ENCODE data around the gene KCND3.

Gene KCND3

GRCh38 chr1:111834956-111835355 is 154.5 kb downstream of the KCND3 start:
- Histone ChIP-seq H3K36me3 (ENCODE audit: control insufficient read depth in 4 of 4, insufficient read depth in 4 of 4, low read length in 3 of 4) (no peaks in the 10 kb centered on the region), H3K27me3 (replicated peaks in 2 of 5; ENCODE audit: control insufficient read depth in 4 of 5, insufficient read depth in 5 of 5, low read length in 4 of 5) (peaks cover 0 to 9% (median 0%) of the 10 kb centered on the region in 5 experiments), H3K4me3 (ENCODE audit: control insufficient read depth in 1 of 7, extremely low read depth in 1 of 7, insufficient read depth in 4 of 7, low read depth in 2 of 7, low read length in 6 of 7) (no peak overlapping the region), H3K4me1 (ENCODE audit: control extremely low read depth in 1 of 4, control insufficient read depth in 4 of 4, insufficient read depth in 4 of 4, low read length in 3 of 4) (no peaks in the 10 kb centered on the region), H3K9me3 (ENCODE audit: control extremely low read depth in 1 of 5, control insufficient read depth in 4 of 5, insufficient read depth in 2 of 5, low read depth in 1 of 5, low read length in 4 of 5) (peaks cover 0 to 2% (median 0%) of the 10 kb centered on the region in 5 experiments), H3K27ac (ENCODE audit: insufficient read depth in 1 of 2, low read depth in 1 of 2, low read length in 2 of 2, poor library complexity in 1 of 2, severe bottlenecking in 2 of 2) (no peak overlapping the region)
- no peak for DNase-seq
- POLR2A ChIA-PET: no interaction called here
- 96% methylated on average over 2 of the region's 5 CpGs for WGBS (ENCODE audit: insufficient coverage)
- CTCF ChIA-PET: no interaction called here

- Histone ChIP-seq H3K4me3 (ENCODE audit: control insufficient read depth in 1 of 7, extremely low read depth in 1 of 7, insufficient read depth in 4 of 7, low read depth in 2 of 7, low read length in 6 of 7) (no peak overlapping the region), H3K36me3 (ENCODE audit: control insufficient read depth in 4 of 4, insufficient read depth in 4 of 4, low read length in 3 of 4) (no peaks in the 10 kb centered on the region), H3K9me3 (ENCODE audit: control extremely low read depth in 1 of 5, control insufficient read depth in 4 of 5, insufficient read depth in 2 of 5, low read depth in 1 of 5, low read length in 4 of 5) (peaks cover 0 to 2% (median 0%) of the 10 kb centered on the region in 5 experiments), H3K27ac (ENCODE audit: insufficient read depth in 1 of 2, low read depth in 1 of 2, low read length in 2 of 2, poor library complexity in 1 of 2, severe bottlenecking in 2 of 2) (no peak overlapping the region), H3K4me1 (ENCODE audit: control extremely low read depth in 1 of 4, control insufficient read depth in 4 of 4, insufficient read depth in 4 of 4, low read length in 3 of 4) (no peaks in the 10 kb centered on the region), H3K27me3 (replicated peaks in 2 of 5; ENCODE audit: control insufficient read depth in 4 of 5, insufficient read depth in 5 of 5, low read length in 4 of 5) (peaks cover 0 to 14% (median 0%) of the 10 kb centered on the region in 5 experiments)
- peak in 2 of 3 donors; percentile 1 to 2 for DNase-seq
- CTCF ChIA-PET: no interaction called here
- POLR2A ChIA-PET: no interaction called here
- 100% methylated on average over 2 of the region's 4 CpGs for WGBS (ENCODE audit: insufficient coverage)
Observed at GRCh38 chr1:111833334-111833733, 156.1 kb downstream of the KCND3 start.

DNA sequence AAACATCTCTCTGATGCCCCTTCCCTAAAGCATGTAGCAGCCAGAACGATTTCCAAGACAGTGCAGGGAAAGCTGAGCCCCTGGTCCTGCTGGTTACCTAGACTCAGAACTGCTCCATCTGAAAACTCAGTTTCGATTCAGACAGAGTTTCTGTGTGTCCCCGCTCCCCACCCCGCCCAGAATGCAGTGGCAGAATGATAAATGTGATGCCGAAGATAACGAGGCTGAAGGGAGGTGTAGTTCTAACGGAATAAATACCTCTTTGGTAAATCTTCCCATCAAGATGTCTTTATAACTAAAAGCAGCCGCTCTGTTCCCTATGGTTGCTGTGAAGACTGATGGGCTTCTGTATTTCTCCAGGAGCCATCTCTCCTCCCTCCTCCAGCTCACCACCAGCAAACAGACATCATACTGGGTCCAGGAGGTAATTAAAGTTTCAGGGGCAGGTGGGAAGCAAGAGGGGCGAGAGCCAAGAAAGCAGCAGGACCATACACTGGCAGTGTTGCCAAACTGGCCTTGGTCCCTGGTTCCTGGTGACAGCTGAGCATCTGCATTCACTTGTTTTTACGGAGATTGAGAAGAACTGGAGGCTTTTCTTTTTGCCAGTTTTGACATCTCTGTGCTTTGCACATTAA is 156.8 kb downstream of the KCND3 start:
- Histone ChIP-seq H3K9me3 (ENCODE audit: control extremely low read depth in 1 of 5, control insufficient read depth in 4 of 5, insufficient read depth in 2 of 5, low read depth in 1 of 5, low read length in 4 of 5) (peaks cover 0 to 2% (median 0%) of the 10 kb centered on the region in 5 experiments), H3K27me3 (replicated peaks in 2 of 5; ENCODE audit: control insufficient read depth in 4 of 5, insufficient read depth in 5 of 5, low read length in 4 of 5) (peaks cover 0 to 18% (median 0%) of the 10 kb centered on the region in 5 experiments), H3K4me3 (ENCODE audit: control insufficient read depth in 1 of 7, extremely low read depth in 1 of 7, insufficient read depth in 4 of 7, low read depth in 2 of 7, low read length in 6 of 7) (no peak overlapping the region), H3K36me3 (ENCODE audit: control insufficient read depth in 4 of 4, insufficient read depth in 4 of 4, low read length in 3 of 4) (no peaks in the 10 kb centered on the region), H3K4me1 (ENCODE audit: control extremely low read depth in 1 of 4, control insufficient read depth in 4 of 4, insufficient read depth in 4 of 4, low read length in 3 of 4) (no peaks in the 10 kb centered on the region), H3K27ac (ENCODE audit: insufficient read depth in 1 of 2, low read depth in 1 of 2, low read length in 2 of 2, poor library complexity in 1 of 2, severe bottlenecking in 2 of 2) (no peak overlapping the region)
- POLR2A ChIA-PET: no interaction called here
- WGBS (ENCODE audit: insufficient coverage): 81% methylated on average over 10 of the region's 10 CpGs
- CTCF ChIA-PET: no interaction called here
- DNase-seq: no peak

GRCh38 chr1:111831153-111831552 is 158.3 kb downstream of the KCND3 start:
- H3K36me3 ChIP-seq (ENCODE audit: control insufficient read depth in 4 of 4, insufficient read depth in 4 of 4, low read length in 3 of 4): no peaks in the 10 kb centered on the region
- CTCF ChIA-PET: no interaction called here
- peaks cover 0 to 24% (median 2%) of the 10 kb centered on the region in 5 experiments for H3K27me3 ChIP-seq (replicated peaks in 2 of 5; ENCODE audit: control insufficient read depth in 4 of 5, insufficient read depth in 5 of 5, low read length in 4 of 5)
- peaks cover 0 to 2% (median 0%) of the 10 kb centered on the region in 5 experiments for H3K9me3 ChIP-seq (ENCODE audit: control extremely low read depth in 1 of 5, control insufficient read depth in 4 of 5, insufficient read depth in 2 of 5, low read depth in 1 of 5, low read length in 4 of 5)
- H3K4me1 ChIP-seq (ENCODE audit: control extremely low read depth in 1 of 4, control insufficient read depth in 4 of 4, insufficient read depth in 4 of 4, low read length in 3 of 4): no peaks in the 10 kb centered on the region
- no peak overlapping the region for H3K27ac ChIP-seq (ENCODE audit: insufficient read depth in 1 of 2, low read depth in 1 of 2, low read length in 2 of 2, poor library complexity in 1 of 2, severe bottlenecking in 2 of 2)
- no CpG with 5 or more reads among the region's 1 CpG for WGBS (ENCODE audit: insufficient coverage)
- no peak for DNase-seq
- POLR2A ChIA-PET: no interaction called here
- H3K4me3 ChIP-seq (ENCODE audit: control insufficient read depth in 1 of 7, extremely low read depth in 1 of 7, insufficient read depth in 4 of 7, low read depth in 2 of 7, low read length in 6 of 7): no peak overlapping the region

GRCh38 chr1:111827946-111828345 is 161.5 kb downstream of the KCND3 start:
- Histone ChIP-seq H3K9me3 (ENCODE audit: control extremely low read depth in 1 of 5, control insufficient read depth in 4 of 5, insufficient read depth in 2 of 5, low read depth in 1 of 5, low read length in 4 of 5) (peaks cover 0 to 4% (median 0%) of the 10 kb centered on the region in 5 experiments), H3K27me3 (replicated peaks in 2 of 5; ENCODE audit: control insufficient read depth in 4 of 5, insufficient read depth in 5 of 5, low read length in 4 of 5) (peaks cover 0 to 24% (median 2%) of the 10 kb centered on the region in 5 experiments), H3K27ac (ENCODE audit: insufficient read depth in 1 of 2, low read depth in 1 of 2, low read length in 2 of 2, poor library complexity in 1 of 2, severe bottlenecking in 2 of 2) (no peak overlapping the region), H3K4me1 (ENCODE audit: control extremely low read depth in 1 of 4, control insufficient read depth in 4 of 4, insufficient read depth in 4 of 4, low read length in 3 of 4) (no peaks in the 10 kb centered on the region), H3K4me3 (ENCODE audit: control insufficient read depth in 1 of 7, extremely low read depth in 1 of 7, insufficient read depth in 4 of 7, low read depth in 2 of 7, low read length in 6 of 7) (no peak overlapping the region), H3K36me3 (ENCODE audit: control insufficient read depth in 4 of 4, insufficient read depth in 4 of 4, low read length in 3 of 4) (no peaks in the 10 kb centered on the region)
- 91% methylated on average over 4 of the region's 6 CpGs for WGBS (ENCODE audit: insufficient coverage)
- ChIA-PET CTCF (no interaction called here), POLR2A (no interaction called here)
- no peak for DNase-seq

DNA sequence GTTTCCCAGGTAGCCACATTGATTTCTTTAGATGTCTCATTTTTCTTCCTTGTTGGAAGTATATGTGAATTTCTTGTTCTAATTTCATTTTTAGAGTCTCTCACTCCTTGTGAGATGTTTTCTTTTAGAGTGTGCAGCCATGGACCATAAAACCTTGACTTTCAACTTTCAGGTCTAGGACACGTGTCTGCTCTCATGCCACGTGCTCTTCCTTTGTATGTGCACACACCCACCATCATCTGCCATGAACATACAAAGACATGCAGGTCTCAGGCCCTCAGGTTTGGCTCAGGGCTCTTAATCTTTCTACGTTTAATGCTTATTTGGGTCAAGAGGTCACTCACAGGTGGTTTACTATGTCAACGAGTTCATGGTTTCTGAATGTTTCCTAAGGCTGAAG is 163.2 kb downstream of the KCND3 start:
- ChIA-PET CTCF (no interaction called here), POLR2A (no interaction called here)
- Histone ChIP-seq H3K27me3 (replicated peaks in 2 of 5; ENCODE audit: control insufficient read depth in 4 of 5, insufficient read depth in 5 of 5, low read length in 4 of 5) (peaks cover 0 to 29% (median 2%) of the 10 kb centered on the region in 5 experiments), H3K4me3 (ENCODE audit: control insufficient read depth in 1 of 7, extremely low read depth in 1 of 7, insufficient read depth in 4 of 7, low read depth in 2 of 7, low read length in 6 of 7) (no peak overlapping the region), H3K9me3 (ENCODE audit: control extremely low read depth in 1 of 5, control insufficient read depth in 4 of 5, insufficient read depth in 2 of 5, low read depth in 1 of 5, low read length in 4 of 5) (peaks cover 0 to 3% (median 0%) of the 10 kb centered on the region in 5 experiments), H3K4me1 (ENCODE audit: control extremely low read depth in 1 of 4, control insufficient read depth in 4 of 4, insufficient read depth in 4 of 4, low read length in 3 of 4) (no peaks in the 10 kb centered on the region), H3K27ac (ENCODE audit: insufficient read depth in 1 of 2, low read depth in 1 of 2, low read length in 2 of 2, poor library complexity in 1 of 2, severe bottlenecking in 2 of 2) (no peak overlapping the region), H3K36me3 (ENCODE audit: control insufficient read depth in 4 of 4, insufficient read depth in 4 of 4, low read length in 3 of 4) (no peaks in the 10 kb centered on the region)
- DNase-seq: no peak
- 89% methylated on average over 3 of the region's 4 CpGs for WGBS (ENCODE audit: insufficient coverage)

DNA sequence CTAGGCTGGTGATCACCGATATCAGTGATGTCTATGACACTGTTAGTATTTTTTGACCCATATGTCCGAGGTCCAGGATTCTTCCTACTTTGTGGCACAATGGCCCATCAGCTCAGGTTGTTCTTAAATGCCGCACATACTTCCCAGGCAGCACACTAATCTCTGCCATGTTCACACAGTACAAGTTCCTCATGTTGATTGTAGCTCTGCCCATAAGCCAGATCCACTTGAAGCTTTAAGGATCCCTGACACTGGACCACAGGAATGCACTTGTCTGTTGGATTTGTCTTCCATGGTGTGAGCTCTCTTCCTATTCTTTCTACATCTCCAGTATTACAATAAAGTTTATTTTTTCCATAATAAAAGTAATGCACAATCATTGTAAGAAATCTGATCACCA is 164.3 kb downstream of the KCND3 start:
- H3K27me3 ChIP-seq (replicated peaks in 2 of 5; ENCODE audit: control insufficient read depth in 4 of 5, insufficient read depth in 5 of 5, low read length in 4 of 5): peaks cover 0 to 27% (median 2%) of the 10 kb centered on the region in 5 experiments
- CTCF ChIA-PET: no interaction called here
- no peak overlapping the region for H3K27ac ChIP-seq (ENCODE audit: insufficient read depth in 1 of 2, low read depth in 1 of 2, low read length in 2 of 2, poor library complexity in 1 of 2, severe bottlenecking in 2 of 2)
- peaks cover 0 to 3% (median 0%) of the 10 kb centered on the region in 5 experiments for H3K9me3 ChIP-seq (ENCODE audit: control extremely low read depth in 1 of 5, control insufficient read depth in 4 of 5, insufficient read depth in 2 of 5, low read depth in 1 of 5, low read length in 4 of 5)
- POLR2A ChIA-PET: no interaction called here
- H3K4me1 ChIP-seq (ENCODE audit: control extremely low read depth in 1 of 4, control insufficient read depth in 4 of 4, insufficient read depth in 4 of 4, low read length in 3 of 4): no peaks in the 10 kb centered on the region
- H3K4me3 ChIP-seq (ENCODE audit: control insufficient read depth in 1 of 7, extremely low read depth in 1 of 7, insufficient read depth in 4 of 7, low read depth in 2 of 7, low read length in 6 of 7): no peak overlapping the region
- no peak for DNase-seq
- WGBS (ENCODE audit: insufficient coverage): 100% methylated on average over 3 of the region's 3 CpGs
- H3K36me3 ChIP-seq (ENCODE audit: control insufficient read depth in 4 of 4, insufficient read depth in 4 of 4, low read length in 3 of 4): no peaks in the 10 kb centered on the region

Data from common myeloid progenitor, CD34-positive (primary cell).